Activated CD4-positive, alpha-beta T cell treated with anti-CD3 and anti-CD28 coated beads, Interleukin-2, amount 50 U/mL, for 48 hours (primary cell): Measurements from ENCODE around the gene CPTP.

Source experiments
- DNase-seq, 2 experiments: peaks; one replicate each; pipeline ENCODE4 v3.0.0-alpha.2; 2020

Gene CPTP

GRCh38 chr1:1324524-1325287, at the start of gene CPTP, which contains the start of gene INTS11:
Gene CPTP (plus strand): TSS chr1:1324802. CDS start chr1:1326911, 2,109 bp downstream.
Gene INTS11 (minus strand): TSS chr1:1324660. CDS start chr1:1324608, 52 bp downstream.
- DNase-seq, result peak; percentile 96

GRCh38 chr1:1274931-1275431, 49.6 kb upstream of the CPTP start:
- no peak for DNase-seq

GRCh38 chr1:1275836-1276235, 48.8 kb upstream of the CPTP start:
- no peak for DNase-seq

GRCh38 chr1:1278620-1279019, 46.0 kb upstream of the CPTP start:
- no peak for DNase-seq

- no peak for DNase-seq
These were observed 45.6 kb upstream of the CPTP start for GRCh38 chr1:1279028-1279427.

GRCh38 chr1:1280782-1281481, 43.7 kb upstream of the CPTP start:
- no peak for DNase-seq

GRCh38 chr1:1281533-1282321, 42.9 kb upstream of the CPTP start:
- DNase-seq, result peak; percentile 21 to 32

GRCh38 chr1:1282998-1283397, 41.6 kb upstream of the CPTP start:
- peak; percentile 28 to 35 for DNase-seq

- no peak for DNase-seq
These were observed 40.8 kb upstream of the CPTP start for GRCh38 chr1:1283821-1284220.

- DNase-seq, result no peak
These were observed 40.1 kb upstream of the CPTP start for GRCh38 chr1:1284221-1285101.

- no peak for DNase-seq
These were observed 39.5 kb upstream of the CPTP start for GRCh38 chr1:1285102-1285571.

- DNase-seq, result no peak
These were observed 38.8 kb upstream of the CPTP start for GRCh38 chr1:1285611-1286311.

- no peak for DNase-seq
These were observed 38.0 kb upstream of the CPTP start for GRCh38 chr1:1286313-1287261.

- no peak for DNase-seq
These were observed 37.1 kb upstream of the CPTP start for GRCh38 chr1:1287288-1288110.

GRCh38 chr1:1290238-1290731, 34.3 kb upstream of the CPTP start:
- DNase-seq, result peak; percentile 71 to 76

GRCh38 chr1:1291023-1291528, 33.5 kb upstream of the CPTP start:
- no peak for DNase-seq

- peak; percentile 63 to 70 for DNase-seq
These were observed 32.8 kb upstream of the CPTP start for GRCh38 chr1:1291548-1292441.

GRCh38 chr1:1292442-1292779, 32.2 kb upstream of the CPTP start:
- DNase-seq, result no peak
